OCI-M2 (cell line): Measurements from ENCODE around the gene CDK5RAP2.
"Not testable (repeated sequence)": the region's sequence is repeated elsewhere in the genome, so short reads cannot be mapped to it uniquely, and the experiment has no call there.

ENCODE experiments used
- DNase-seq: peaks from one replicate; lab custom pipeline; 2025; ENCODE audit not compliant: unreplicated experiment; lab: John Stamatoyannopoulos, UW

CDK5RAP2 gene

DNA sequence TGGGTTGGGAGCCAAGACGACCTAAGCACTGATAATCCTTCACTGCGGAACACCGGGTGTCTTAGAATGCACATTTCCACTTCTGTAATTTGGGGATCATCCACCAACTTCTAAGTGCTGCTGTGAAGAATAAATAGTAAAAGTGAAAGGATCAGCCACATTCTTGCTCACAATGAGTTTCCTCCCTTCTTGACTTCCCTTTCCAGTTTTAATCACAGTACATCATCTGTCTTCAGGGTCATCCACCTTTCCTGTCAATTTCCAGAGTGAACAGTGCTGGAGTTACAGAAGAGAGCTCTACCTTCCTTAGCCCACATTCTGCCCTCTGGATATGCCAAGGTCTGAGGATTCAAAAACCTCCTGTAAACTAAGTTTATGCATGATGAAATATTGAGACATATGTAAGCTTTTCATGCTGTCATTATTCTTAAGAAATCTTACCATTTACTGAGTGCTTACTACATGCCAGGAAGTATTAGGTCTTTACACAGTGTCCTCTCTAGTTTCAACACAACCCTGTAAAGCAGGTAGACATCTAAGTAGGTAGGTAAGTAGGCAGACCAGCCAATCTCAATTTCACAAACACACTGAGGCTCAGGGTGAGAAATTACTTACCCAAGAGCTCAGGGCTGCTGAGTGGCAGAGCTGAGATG, 105.2 kb downstream of the CDK5RAP2 start:
- no peak for DNase-seq

DNA sequence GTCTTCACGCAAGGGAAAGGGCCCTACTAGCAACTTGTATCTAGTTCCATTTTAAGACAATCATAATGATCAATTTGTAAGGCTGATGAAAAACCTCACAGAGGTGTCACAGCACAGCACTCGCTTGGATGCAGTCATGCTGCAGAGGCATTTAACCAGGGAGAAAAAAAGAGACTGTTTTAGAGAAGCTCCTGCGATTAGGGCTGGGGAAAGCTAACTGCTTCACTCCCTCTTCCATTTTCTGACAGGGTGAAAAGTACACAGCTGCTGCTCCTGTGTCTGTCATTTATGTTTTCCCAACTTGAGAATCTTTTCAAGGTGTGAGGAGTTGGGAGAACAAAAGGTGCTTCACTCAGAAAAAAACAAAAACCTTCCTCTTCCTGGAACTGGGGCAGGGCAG, 106.4 kb downstream of the CDK5RAP2 start:
- DNase-seq = no peak

GRCh38 chr9:120465685-120466407, 114.1 kb downstream of the CDK5RAP2 start:
- no peak for DNase-seq

GRCh38 chr9:120464887-120465421, 115.0 kb downstream of the CDK5RAP2 start:
- no peak for DNase-seq

- DNase-seq = no peak
Measured at GRCh38 chr9:120464176-120464886, 115.6 kb downstream of the CDK5RAP2 start.

- DNase-seq = no peak
Measured at GRCh38 chr9:120463765-120464164, 116.2 kb downstream of the CDK5RAP2 start.

DNA sequence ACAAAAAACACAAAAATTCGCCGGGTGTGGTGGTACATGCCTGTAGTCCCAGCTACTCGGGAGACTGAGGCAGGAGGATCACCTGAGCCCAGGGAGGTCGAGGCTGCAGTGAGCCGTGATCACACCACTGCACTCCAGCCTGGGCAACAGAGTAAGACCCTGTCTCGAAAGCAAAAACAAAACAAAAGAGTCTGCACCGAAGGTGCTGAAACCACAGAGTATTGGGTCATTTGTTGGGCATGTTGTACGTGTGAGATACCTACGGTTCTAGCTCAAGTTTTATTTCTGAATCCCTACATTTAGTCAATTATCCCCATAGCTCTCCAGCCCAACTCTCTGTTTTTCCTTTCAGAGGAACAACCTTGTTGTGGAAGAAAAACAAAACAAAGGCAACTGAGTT, 118.3 kb downstream of the CDK5RAP2 start:
- not testable (repeated sequence) for DNase-seq

DNA sequence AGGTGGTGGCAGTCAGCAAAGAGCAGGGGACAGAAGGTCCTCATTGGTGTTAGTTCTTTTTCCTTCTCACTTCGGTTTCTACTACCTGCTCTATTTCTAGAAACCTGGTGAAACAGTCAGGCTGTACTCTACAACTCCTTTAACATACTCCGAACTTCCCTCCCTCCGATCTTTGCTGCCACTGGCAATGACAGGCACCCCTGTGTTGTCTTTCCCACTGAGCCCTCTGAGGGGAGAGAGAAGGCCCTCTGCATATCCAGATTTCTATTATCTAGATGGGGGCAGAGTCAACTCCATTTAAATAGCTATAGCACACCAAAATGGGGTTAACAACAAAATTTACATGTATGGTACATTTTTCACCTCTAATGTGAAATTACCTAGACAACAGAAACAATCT, 123.7 kb downstream of the CDK5RAP2 start:
- DNase-seq = no peak

DNA sequence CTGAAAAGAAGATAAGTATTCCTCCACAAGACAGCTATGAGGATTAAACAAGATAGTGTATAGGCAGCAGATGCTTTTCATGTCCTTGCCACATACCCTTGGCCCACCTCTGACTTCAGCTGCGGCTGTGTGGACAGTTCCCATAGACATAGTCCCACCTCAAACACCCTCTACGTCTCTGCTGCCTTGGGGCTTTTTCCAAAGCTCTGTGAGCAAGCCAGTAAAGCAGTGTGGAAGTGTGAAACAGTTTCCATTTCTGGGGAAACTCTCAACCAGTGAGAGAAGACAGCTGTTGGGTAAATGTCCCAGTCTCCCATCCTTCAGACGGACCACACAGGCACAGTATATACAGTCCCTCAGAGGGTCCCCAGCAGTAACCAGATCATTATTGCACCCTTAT, 125.5 kb downstream of the CDK5RAP2 start:
- DNase-seq = no peak

DNA sequence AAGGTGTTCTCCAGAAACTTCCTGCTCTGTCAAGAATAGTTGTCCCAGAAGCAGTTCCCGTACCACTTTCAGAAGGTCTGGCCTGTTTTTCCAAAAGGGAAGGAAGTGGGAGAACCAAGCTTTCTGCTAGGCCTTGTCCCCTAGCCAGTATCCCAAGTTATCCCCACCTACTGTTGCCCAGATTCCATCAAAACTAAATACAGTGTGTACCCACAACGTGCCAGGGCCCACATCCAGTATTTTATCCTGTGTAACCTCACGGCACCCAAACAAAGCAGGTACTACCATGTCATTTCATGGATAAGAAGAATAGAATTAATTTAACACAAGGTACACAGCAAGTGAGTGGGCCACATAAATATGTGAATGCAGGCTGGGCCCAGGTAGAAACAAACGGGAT, 126.2 kb downstream of the CDK5RAP2 start:
- DNase-seq = no peak

DNA sequence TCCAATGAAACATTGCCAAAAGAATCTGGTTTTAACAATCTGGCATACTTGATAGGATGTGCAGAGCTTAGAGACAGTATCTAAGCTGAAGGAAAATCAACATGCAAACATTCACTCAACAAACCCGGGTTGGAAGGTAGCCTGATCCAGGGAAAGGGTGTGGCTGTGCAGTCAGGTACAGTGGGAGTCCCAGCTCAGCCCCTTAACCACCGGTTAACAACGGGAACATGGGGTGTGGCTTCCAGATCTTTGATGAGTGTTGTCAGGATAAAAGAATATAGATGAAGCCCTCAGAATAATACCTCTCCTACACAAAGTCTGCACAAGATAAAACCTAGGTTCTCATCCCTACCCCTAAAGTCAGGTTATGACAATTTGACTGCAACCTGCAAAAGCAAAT, 127.3 kb downstream of the CDK5RAP2 start:
- DNase-seq = no peak

GRCh38 chr9:120450916-120451315, 129.1 kb downstream of the CDK5RAP2 start:
- DNase-seq = no peak

DNA sequence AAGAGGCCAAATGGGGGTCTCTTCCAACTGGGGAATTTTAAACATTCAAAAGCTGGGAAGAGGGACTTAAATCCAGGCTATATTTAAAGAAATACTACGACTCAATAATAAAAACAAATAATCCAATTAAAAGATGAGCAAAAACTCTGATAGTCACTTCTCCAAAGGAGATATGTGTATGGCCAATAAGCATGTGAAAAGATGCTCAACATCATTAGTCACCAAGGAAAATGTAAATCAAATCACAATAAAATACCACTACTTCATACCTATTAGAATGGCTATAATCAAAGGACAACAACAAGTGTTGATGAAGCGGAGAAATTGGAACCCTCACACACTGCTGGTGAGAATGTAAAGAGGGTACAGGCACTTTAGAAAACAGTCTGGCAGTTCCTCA, 130.4 kb downstream of the CDK5RAP2 start:
- DNase-seq = no peak

DNA sequence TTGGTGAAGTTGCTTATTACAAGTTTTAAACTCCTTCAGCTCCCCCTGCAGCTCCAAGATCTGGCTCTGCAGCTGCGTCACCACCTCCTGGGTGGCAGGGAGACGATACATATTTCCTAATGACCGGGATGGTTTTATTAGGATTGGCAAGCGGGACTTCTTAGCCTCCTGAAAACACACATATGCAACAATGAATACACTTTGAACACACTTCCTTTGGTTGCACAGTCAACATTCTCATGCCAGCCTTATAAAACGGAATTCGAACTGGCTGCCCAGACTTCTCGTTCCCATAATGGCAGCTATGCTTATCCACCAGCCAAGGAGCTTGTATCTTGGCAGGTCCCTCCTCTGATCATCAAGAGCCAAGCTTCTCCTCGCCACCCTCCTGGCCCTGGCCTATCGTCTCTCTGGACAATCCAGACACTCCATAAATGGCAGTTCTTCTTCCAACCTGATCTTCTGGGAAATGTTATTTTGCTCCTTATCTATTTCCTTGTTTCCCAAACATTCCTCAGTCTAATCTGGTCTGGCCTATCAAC, 131.9 kb downstream of the CDK5RAP2 start:
- DNase-seq = no peak

GRCh38 chr9:120446671-120447070, 133.3 kb downstream of the CDK5RAP2 start:
- no peak for DNase-seq

DNA sequence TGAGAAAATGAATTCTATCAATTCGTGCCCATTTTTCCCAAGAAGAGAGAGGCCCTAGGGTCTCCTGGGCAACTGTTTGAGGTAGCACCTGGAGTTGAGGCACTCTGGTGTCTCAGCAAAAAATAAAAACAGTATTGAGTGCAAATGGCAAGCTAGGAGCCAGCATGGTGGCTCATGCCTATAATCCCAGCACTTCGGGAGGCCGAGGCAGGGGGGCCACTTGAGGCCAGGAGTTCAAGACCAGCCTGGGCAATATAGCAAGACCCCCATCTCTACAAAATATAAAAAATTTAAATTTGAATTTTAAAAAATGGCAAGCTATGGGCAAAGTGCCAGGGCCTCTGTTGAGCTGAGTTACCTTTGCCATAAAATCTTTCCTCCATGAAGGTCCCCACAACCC, 136.0 kb downstream of the CDK5RAP2 start:
- no peak for DNase-seq

GRCh38 chr9:120443489-120443888, 136.5 kb downstream of the CDK5RAP2 start:
- no peak for DNase-seq

DNA sequence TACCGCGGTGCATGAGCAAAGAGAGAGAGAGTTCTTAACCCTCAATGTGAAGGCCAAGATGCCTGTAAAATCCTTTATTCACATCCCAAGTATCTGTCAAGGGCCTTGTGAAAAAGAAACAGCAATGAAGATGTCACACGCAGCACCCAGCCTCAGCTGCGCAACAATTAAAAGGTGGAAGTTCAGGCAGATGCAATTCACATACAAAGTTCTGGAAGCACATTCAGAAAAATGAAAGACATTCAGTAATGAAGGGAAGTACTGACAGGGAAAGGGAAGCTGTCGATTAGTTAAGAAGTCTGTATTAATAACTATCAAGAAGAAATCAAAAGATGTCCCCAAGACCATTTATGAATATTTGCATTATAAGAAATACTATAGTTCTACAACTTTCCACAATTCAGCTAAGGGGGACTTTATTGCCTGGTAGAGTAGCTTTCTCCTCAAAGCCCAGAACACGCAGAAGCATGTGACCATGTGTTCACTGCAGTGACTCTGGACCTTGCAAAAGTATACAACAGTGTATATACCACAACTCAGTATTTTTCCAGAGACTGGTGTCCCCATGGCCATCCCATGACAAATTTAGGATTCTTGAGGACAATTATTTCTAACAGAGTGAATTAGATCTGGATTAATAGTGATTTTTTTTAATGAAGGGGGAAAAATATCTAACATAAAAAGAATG, 137.5 kb downstream of the CDK5RAP2 start:
- DNase-seq = no peak

GRCh38 chr9:120441426-120442307, 138.3 kb downstream of the CDK5RAP2 start:
- no peak for DNase-seq

- DNase-seq = no peak
Measured at GRCh38 chr9:120440791-120441190, 139.2 kb downstream of the CDK5RAP2 start.
